ENCODE results near the gene LSM12.

LSM12 gene

GRCh38 chr17:44006598-44007345 is 59.7 kb downstream of the LSM12 start (continued):
- TF ChIP-seq GLIS2 (tag by site-specific recombination; IDR thresholded peaks at IDR 0.05) (peak; percentile 58), ZNF354C (tag by site-specific recombination; IDR thresholded peaks at IDR 0.05; ENCODE audit: borderline replicate concordance, low read depth) (no peak), BCL11B (tag by site-specific recombination; IDR thresholded peaks at IDR 0.05; ENCODE audit: low read depth) (no peak), KLF10 (tag by site-specific recombination; IDR thresholded peaks at IDR 0.05) (peak; percentile 49; the same call in 1 of the 2 replicates), ZBTB17 (tag by site-specific recombination; IDR thresholded peaks at IDR 0.05) (peak; percentile 98), ZNF664 (tag by site-specific recombination; IDR thresholded peaks at IDR 0.05) (no peak), PRDM1 (tag by site-specific recombination; IDR thresholded peaks at IDR 0.05) (peak; percentile 76), ZSCAN23 (tag by site-specific recombination; IDR thresholded peaks at IDR 0.05) (no peak), ZBTB7A (tag by site-specific recombination; IDR thresholded peaks at IDR 0.05; ENCODE audit: low read depth) (no peak), ZNF211 (tag by site-specific recombination; IDR thresholded peaks at IDR 0.05; ENCODE audit: low read depth) (no peak), ZNF777 (tag by site-specific recombination; IDR thresholded peaks at IDR 0.05; ENCODE audit: borderline replicate concordance) (no peak; the same call in 1 of the 2 replicates), ZNF121 (tag by site-specific recombination; IDR thresholded peaks at IDR 0.05) (no peak), ZSCAN30 (tag by site-specific recombination; IDR thresholded peaks at IDR 0.05) (0 out of 2 replicates have a peak, but pooled peaks have one; percentile 34), PRDM10 (tag by site-specific recombination; IDR thresholded peaks at IDR 0.05) (peak; percentile 67), ZNF518A (tag by site-specific recombination; conservative IDR thresholded peaks at IDR 0.05; ENCODE audit: low read depth) (no peak), EGR2 (tag by site-specific recombination; IDR thresholded peaks at IDR 0.05; ENCODE audit: low read depth) (peak; percentile 89), ZNF561 (tag by site-specific recombination; IDR thresholded peaks at IDR 0.05; ENCODE audit: borderline replicate concordance) (no peak), CTCF (tag by site-specific recombination; IDR thresholded peaks at IDR 0.05) (peak; percentile 61), ZNF404 (tag by site-specific recombination; IDR thresholded peaks at IDR 0.05) (no peak), ZNF341 (tag by site-specific recombination; IDR thresholded peaks at IDR 0.05; ENCODE audit: low read depth) (peak; percentile 92), SCRT2 (tag by site-specific recombination; IDR thresholded peaks at IDR 0.05) (no peak), REST (tag by site-specific recombination; IDR thresholded peaks at IDR 0.05) (no peak), SP7 (tag by site-specific recombination; IDR thresholded peaks at IDR 0.05) (peak; percentile 63; the same call in 1 of the 2 replicates), PRDM6 (tag by site-specific recombination; IDR thresholded peaks at IDR 0.05) (no peak)

Measured in HEK293 (cell line).